ENCODE results near the gene NCEH1. TPM values are rescaled to one million over a fixed set of nuclear protein-coding genes. Genes with fewer than 3 reads are reported as not detected.

NCEH1 gene
- total RNA-seq, 6 experiments from 2014 or later = 42.1 to 82.6 (median 76.3) TPM

DNA sequence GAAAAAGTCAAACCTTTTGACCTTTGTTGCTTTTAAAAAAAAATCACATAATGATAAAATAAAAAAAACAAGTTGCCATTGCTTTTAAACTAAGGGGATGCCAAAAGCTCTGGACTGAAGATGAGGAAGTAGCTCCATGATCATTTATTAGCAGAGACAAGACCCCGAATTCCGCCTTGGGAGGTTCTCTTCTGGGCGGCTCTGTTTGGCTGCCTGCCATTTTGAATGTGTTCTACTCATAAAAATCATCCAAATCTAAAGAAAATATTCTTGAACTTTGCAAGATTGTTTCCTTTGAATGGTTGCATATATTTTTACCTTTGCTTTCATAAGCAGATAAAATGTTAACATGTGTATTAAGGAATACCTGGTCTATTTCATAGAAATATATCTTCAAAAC is 63.8 kb downstream of the NCEH1 start:
- Mint-ChIP-seq H3K27me3 (ENCODE audit: insufficient read depth) (no peaks in the 10 kb centered on the region), H3K4me3 (no peak overlapping the region), H3K4me1 (ENCODE audit: low read depth) (peaks cover 21% of the 10 kb centered on the region), H3K9me3 (no peaks in the 10 kb centered on the region), H3K36me3 (ENCODE audit: low read depth) (peaks cover 12% of the 10 kb centered on the region; the same call in 1 of the 2 replicates), H3K27ac (no peak overlapping the region)
- TF ChIP-seq, protein P1, sequence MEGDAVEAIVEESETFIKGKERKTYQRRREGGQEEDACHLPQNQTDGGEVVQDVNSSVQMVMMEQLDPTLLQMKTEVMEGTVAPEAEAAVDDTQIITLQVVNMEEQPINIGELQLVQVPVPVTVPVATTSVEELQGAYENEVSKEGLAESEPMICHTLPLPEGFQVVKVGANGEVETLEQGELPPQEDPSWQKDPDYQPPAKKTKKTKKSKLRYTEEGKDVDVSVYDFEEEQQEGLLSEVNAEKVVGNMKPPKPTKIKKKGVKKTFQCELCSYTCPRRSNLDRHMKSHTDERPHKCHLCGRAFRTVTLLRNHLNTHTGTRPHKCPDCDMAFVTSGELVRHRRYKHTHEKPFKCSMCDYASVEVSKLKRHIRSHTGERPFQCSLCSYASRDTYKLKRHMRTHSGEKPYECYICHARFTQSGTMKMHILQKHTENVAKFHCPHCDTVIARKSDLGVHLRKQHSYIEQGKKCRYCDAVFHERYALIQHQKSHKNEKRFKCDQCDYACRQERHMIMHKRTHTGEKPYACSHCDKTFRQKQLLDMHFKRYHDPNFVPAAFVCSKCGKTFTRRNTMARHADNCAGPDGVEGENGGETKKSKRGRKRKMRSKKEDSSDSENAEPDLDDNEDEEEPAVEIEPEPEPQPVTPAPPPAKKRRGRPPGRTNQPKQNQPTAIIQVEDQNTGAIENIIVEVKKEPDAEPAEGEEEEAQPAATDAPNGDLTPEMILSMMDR (IDR thresholded peaks at IDR 0.05) = no peak
- DNase-seq = no peak

DNA sequence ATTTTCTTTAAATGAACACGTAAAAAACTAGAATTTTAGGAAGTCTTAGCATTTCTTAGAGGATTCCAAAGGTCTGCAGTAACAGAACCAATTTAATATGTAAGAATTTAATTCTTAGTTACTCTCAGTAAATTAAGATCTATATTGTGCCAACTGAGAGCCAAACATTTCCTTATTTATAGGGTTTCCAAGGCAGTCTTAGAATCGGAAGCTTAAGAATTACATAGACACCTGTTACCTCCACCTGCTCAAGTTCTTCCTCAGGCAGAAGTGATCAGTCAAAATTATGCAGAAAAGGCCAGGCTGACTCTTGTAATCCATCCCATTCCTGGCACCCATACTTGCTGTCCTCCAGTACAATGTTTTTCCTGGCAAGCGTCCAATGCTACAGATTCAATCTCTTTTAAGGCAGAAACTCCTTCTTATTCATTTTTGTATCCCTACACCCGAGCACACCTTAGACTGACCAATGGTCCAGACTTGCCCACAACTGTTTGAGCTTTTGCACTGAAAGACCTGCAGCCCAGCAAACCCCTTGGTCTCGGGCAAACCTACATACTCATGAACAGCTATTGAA is 64.3 kb downstream of the NCEH1 start:
- Mint-ChIP-seq H3K27ac (no peak overlapping the region), H3K27me3 (ENCODE audit: insufficient read depth) (no peaks in the 10 kb centered on the region), H3K36me3 (ENCODE audit: low read depth) (peaks cover 18% of the 10 kb centered on the region; the same call in 1 of the 2 replicates), H3K9me3 (no peaks in the 10 kb centered on the region), H3K4me3 (no peak overlapping the region), H3K4me1 (ENCODE audit: low read depth) (peaks cover 19% of the 10 kb centered on the region)
- TF ChIP-seq, protein P1 (IDR thresholded peaks at IDR 0.05) = no peak
- peak; percentile 30 for DNase-seq

DNA sequence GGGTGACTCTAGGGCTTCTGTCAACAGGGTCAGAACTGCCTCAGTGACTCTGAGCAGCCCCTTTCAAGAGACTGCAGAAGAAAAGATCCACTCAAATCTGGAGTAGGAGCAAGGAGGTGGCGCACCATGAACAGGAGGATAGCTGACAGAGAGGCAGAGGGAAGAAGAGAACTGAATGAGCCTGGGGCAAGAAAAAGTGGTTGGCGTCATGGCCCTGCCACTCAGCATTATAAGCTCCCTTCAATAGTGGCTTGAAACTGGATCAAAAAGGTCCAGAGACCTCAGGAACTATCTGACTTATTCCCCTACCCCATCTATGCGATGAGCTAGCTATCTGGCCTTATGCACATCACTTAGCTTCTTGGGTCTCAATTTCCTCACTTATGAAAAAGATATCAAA is 66.6 kb downstream of the NCEH1 start:
- TF ChIP-seq, protein P1 (IDR thresholded peaks at IDR 0.05) = no peak
- no peak overlapping the region; the same call in 1 of the 2 replicates for H3K27ac Mint-ChIP-seq

DNA sequence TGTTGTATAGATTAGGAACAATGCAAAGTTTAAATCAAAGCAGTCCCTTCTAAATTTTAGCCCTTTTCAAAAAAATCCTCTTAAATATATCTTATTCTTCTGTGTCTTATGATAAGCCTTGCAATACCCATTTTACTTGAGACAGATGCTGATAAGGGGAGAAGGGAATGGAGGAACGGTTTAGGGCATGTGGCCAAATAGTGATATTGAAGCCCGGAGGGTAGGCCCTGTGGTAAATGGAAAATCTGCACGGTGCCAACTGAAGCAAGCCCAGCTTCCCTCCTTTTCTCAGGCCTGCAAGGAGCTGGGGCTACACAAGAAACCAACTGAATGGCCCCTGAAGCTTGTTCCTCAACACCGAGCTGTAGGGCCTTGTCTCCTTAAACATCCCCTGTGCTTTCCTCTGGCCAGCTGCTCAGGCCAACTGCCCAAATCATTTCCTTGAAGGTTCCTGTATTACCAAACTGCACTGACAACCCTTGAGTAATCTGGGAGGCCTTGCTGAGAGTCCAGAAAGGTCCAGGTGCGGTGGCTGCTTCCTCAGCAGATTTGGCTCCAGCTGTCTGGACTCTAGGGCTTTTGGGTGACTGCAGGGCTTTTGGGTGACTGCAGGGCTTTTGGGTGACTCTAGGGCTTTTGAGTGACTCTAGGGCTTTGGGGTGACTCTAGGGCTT is 67.2 kb downstream of the NCEH1 start:
- Mint-ChIP-seq H3K4me1 (ENCODE audit: low read depth) (peaks cover 16% of the 10 kb centered on the region), H3K4me3 (no peak overlapping the region), H3K27ac (no peak overlapping the region; the same call in 1 of the 2 replicates), H3K36me3 (ENCODE audit: low read depth) (peaks cover 19% of the 10 kb centered on the region; the same call in 1 of the 2 replicates), H3K9me3 (no peaks in the 10 kb centered on the region), H3K27me3 (ENCODE audit: insufficient read depth) (peaks cover 2% of the 10 kb centered on the region)
- DNase-seq = no peak
- TF ChIP-seq, protein P1 (IDR thresholded peaks at IDR 0.05) = no peak

More for the DNA sequence above, 66.6 kb downstream of the NCEH1 start:
- peaks cover 19% of the 10 kb centered on the region; the same call in 1 of the 2 replicates for H3K36me3 Mint-ChIP-seq (ENCODE audit: low read depth)
- H3K9me3 Mint-ChIP-seq = no peaks in the 10 kb centered on the region
- no peaks in the 10 kb centered on the region for H3K27me3 Mint-ChIP-seq (ENCODE audit: insufficient read depth)
- no peak for DNase-seq
- peaks cover 16% of the 10 kb centered on the region for H3K4me1 Mint-ChIP-seq (ENCODE audit: low read depth)
- H3K4me3 Mint-ChIP-seq = no peak overlapping the region

DNA sequence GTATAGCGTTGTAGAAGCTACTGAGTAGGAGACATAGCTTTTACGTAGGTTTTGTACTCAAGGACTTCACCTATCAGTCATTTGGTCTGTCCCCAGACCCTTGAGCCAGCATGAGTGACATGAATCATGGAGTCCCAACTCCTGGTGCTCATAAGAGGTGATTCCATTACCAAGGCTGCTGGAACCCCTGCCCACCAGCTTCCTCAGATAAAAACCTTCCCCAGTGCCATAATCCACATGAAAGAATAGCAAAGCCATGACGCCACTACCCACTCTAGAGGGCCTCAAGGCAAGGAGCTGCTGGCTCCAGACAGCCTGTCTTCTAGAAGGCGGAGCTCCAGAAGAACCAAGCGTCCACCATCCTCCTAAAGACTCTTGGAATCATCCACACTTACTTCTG is 69.6 kb downstream of the NCEH1 start:
- Mint-ChIP-seq H3K27ac (no peak overlapping the region), H3K4me1 (ENCODE audit: low read depth) (peaks cover 16% of the 10 kb centered on the region), H3K36me3 (ENCODE audit: low read depth) (peaks cover 22% of the 10 kb centered on the region; the same call in 1 of the 2 replicates), H3K27me3 (ENCODE audit: insufficient read depth) (peaks cover 2% of the 10 kb centered on the region), H3K4me3 (no peak overlapping the region), H3K9me3 (no peaks in the 10 kb centered on the region)
- TF ChIP-seq, protein P1 (IDR thresholded peaks at IDR 0.05) = no peak
- DNase-seq = no peak
